Measurements from ENCODE around the gene CD96.
"Not testable (repeated sequence)": the region's sequence is repeated elsewhere in the genome, so short reads cannot be mapped to it uniquely, and the experiment has no call there.

Gene CD96

GRCh38 chr3:111668888-111669488 lies 127.0 kb downstream of the CD96 start:
- DNase-seq (ENCODE audit: low read depth in 1 of 2, low spot score in 1 of 2), result no peak

GRCh38 chr3:111669926-111670630 lies 128.1 kb downstream of the CD96 start:
- DNase-seq (ENCODE audit: low read depth in 1 of 2, low spot score in 1 of 2), result no peak

GRCh38 chr3:111672461-111672860 lies 130.5 kb downstream of the CD96 start:
- DNase-seq (ENCODE audit: low read depth in 1 of 2, low spot score in 1 of 2), result not testable (repeated sequence)

- no peak for DNase-seq (ENCODE audit: low read depth in 1 of 2, low spot score in 1 of 2)
Measured at GRCh38 chr3:111675846-111676210, 133.8 kb downstream of the CD96 start.

GRCh38 chr3:111676211-111677006 lies 134.4 kb downstream of the CD96 start:
- DNase-seq (ENCODE audit: low read depth in 1 of 2, low spot score in 1 of 2), result no peak

- no peak for DNase-seq (ENCODE audit: low read depth in 1 of 2, low spot score in 1 of 2)
Measured at GRCh38 chr3:111677007-111677392, 135.0 kb downstream of the CD96 start.

- no peak for DNase-seq (ENCODE audit: low read depth in 1 of 2, low spot score in 1 of 2)
Measured at GRCh38 chr3:111681661-111682426, 139.8 kb downstream of the CD96 start.

- no peak for DNase-seq (ENCODE audit: low read depth in 1 of 2, low spot score in 1 of 2)
Measured at GRCh38 chr3:111684640-111685039, 142.6 kb downstream of the CD96 start.

- no peak for DNase-seq (ENCODE audit: low read depth in 1 of 2, low spot score in 1 of 2)
Measured at GRCh38 chr3:111688190-111688800, 146.3 kb downstream of the CD96 start.

GRCh38 chr3:111690242-111690641 lies 148.2 kb downstream of the CD96 start:
- no peak for DNase-seq (ENCODE audit: low read depth in 1 of 2, low spot score in 1 of 2)

- DNase-seq (ENCODE audit: low read depth in 1 of 2, low spot score in 1 of 2), result no peak
Measured at GRCh38 chr3:111691293-111691909, 149.4 kb downstream of the CD96 start.

GRCh38 chr3:111692593-111693552 lies 150.9 kb downstream of the CD96 start:
- no peak for DNase-seq (ENCODE audit: low read depth in 1 of 2, low spot score in 1 of 2)

- no peak for DNase-seq (ENCODE audit: low read depth in 1 of 2, low spot score in 1 of 2)
Measured at GRCh38 chr3:111694471-111694870, 152.5 kb downstream of the CD96 start.

GRCh38 chr3:111695636-111696117 lies 153.7 kb downstream of the CD96 start:
- no peak for DNase-seq (ENCODE audit: low read depth in 1 of 2, low spot score in 1 of 2)

GRCh38 chr3:111700054-111700453 lies 158.1 kb downstream of the CD96 start:
- no peak for DNase-seq (ENCODE audit: low read depth in 1 of 2, low spot score in 1 of 2)

- no peak for DNase-seq (ENCODE audit: low read depth in 1 of 2, low spot score in 1 of 2)
Measured at GRCh38 chr3:111701292-111701906, 159.4 kb downstream of the CD96 start.

All from activated CD4-positive, alpha-beta T cell treated with anti-CD3 and anti-CD28 coated beads, Interleukin-2, amount 50 U/mL, for 24 hours (primary cell).